SU-DHL-6 (cell line): Measurements from ENCODE around the gene ZNF740.

Experiments used
- H2AFZ ChIP-seq: fragments of 200-600 bp; sonication (generic); 2 replicates; pipeline ENCODE4 v1.6.1; 2014; ENCODE audit warnings: low read depth, mild to moderate bottlenecking, moderate library complexity, mixed read lengths, antibody characterized with exemption, low read length; ENCODE audit not compliant: severe bottlenecking
- H3F3A ChIP-seq: fragments of 200-600 bp; shearing (Covaris generic); 2 replicates; pipeline ENCODE4 v1.6.0; 2016; ENCODE audit warnings: antibody characterized with exemption, mild to moderate bottlenecking; ENCODE audit not compliant: insufficient read depth
- H3K27ac ChIP-seq: fragments of 200-600 bp; sonication (generic); 2 replicates; pipeline ENCODE4 v1.5.1; 2016; ENCODE audit warnings: low read depth, mild to moderate bottlenecking, low read length, moderate library complexity, mixed read lengths
- H3K27me3 ChIP-seq: fragments of 200-600 bp; sonication (generic), shearing (Covaris generic); 2 replicates; pipeline ENCODE4 v1.6.0; 2014; ENCODE audit warnings: mild to moderate bottlenecking, low read length
- H3K36me3 ChIP-seq: fragments of 200-600 bp; sonication (generic); 2 replicates; pipeline ENCODE4 v1.6.1; 2014; ENCODE audit warnings: mild to moderate bottlenecking, low read length, mixed read lengths
- H3K4me2 ChIP-seq: fragments of 300-600, 200-600 bp; shearing (Covaris generic), sonication (generic); 2 replicates; pipeline ENCODE4 v1.6.0; 2014; ENCODE audit warnings: low read length, low read depth, mild to moderate bottlenecking; ENCODE audit not compliant: poor library complexity, severe bottlenecking
- H3K4me3 ChIP-seq: fragments of 200-600 bp; sonication (generic); 2 replicates; pipeline ENCODE4 v1.5.1; 2014; ENCODE audit warnings: antibody characterized with exemption, low read length, mild to moderate bottlenecking, mixed read lengths; ENCODE audit not compliant: insufficient read depth, poor library complexity, severe bottlenecking
- H3K79me2 ChIP-seq: fragments of 200-600 bp; sonication (generic); 2 replicates; pipeline ENCODE4 v1.6.1; 2014; ENCODE audit warnings: mild to moderate bottlenecking, low read length, moderate library complexity; ENCODE audit not compliant: insufficient read depth
- H3K9ac ChIP-seq: fragments of 200-600 bp; sonication (generic); 2 replicates; pipeline ENCODE4 v1.7.0; 2014; ENCODE audit warnings: mild to moderate bottlenecking, low read length
- H3K9me2 ChIP-seq: fragments of 200-600 bp; sonication (generic); replicated peaks from 2 replicates; pipeline ENCODE4 v1.6.1; 2014; ENCODE audit warnings: low read length; ENCODE audit not compliant: insufficient read depth
- H3K9me3 ChIP-seq: fragments of 200-600 bp; sonication (generic); 2 replicates; pipeline ENCODE4 v1.6.1; 2014; ENCODE audit warnings: low read length, mixed read lengths; ENCODE audit not compliant: insufficient read depth
- H4K20me1 ChIP-seq: fragments of 200-600 bp; sonication (generic); 2 replicates; pipeline ENCODE4 v1.6.1; 2014; ENCODE audit warnings: low read depth, mild to moderate bottlenecking, antibody characterized with exemption, low read length, moderate library complexity, mixed read lengths
- EZH2phosphoT487 ChIP-seq: fragments of 200-600 bp; sonication (generic), shearing (Covaris generic); conservative IDR thresholded peaks from 2 replicates; pipeline ENCODE4 v1.6.1; 2018; ENCODE audit warnings: mild to moderate bottlenecking, antibody characterized with exemption, low read length, moderate library complexity, mixed read lengths
- TF ChIP-seq, protein P1 (sequence below): fragments of 200-600 bp; sonication (generic); IDR thresholded peaks from one replicate; pipeline ENCODE4 v1.5.1; 2017; ENCODE audit warnings: antibody characterized with exemption, mild to moderate bottlenecking, low read length, moderate library complexity; ENCODE audit not compliant: insufficient read depth, poor library complexity, severe bottlenecking

Gene ZNF740

DNA sequence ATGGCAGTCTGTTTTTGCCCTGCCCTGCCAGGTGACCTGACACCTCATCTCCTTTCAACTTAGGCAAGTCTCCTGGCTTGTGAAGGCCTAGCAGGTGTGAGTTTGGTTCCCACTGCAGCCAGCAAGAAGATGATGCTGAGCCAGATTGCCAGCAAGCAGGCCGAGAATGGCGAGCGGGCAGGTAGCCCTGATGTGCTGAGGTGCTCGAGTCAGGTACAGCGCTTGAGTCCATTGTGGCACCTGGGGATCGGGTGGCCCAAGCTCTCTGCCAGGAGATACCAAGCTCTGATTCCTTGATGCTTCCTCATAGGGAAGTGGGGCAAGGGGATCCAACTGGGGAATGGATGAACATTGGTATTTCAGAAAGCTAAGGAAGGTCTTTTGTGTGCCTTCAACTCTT is 4.3 kb downstream of the ZNF740 start:
- H3K36me3 ChIP-seq, result peaks cover 16% of the 10 kb centered on the region; the same call in 1 of the 2 replicates
- no peaks in the 10 kb centered on the region for H3K27me3 ChIP-seq
- H3K9ac ChIP-seq, result no peak overlapping the region
- peaks cover 18% of the 10 kb centered on the region for H3K79me2 ChIP-seq
- H3K4me3 ChIP-seq, result no peak overlapping the region
- H3K27ac ChIP-seq, result no peak overlapping the region
- H3K4me2 ChIP-seq, result no peak overlapping the region
- no peaks in the 10 kb centered on the region for H3K9me2 ChIP-seq
- H3K9me3 ChIP-seq, result no peaks in the 10 kb centered on the region
- no peaks in the 10 kb centered on the region for H4K20me1 ChIP-seq
- H3F3A ChIP-seq, result peaks cover 11% of the 10 kb centered on the region
- no peak for TF ChIP-seq EZH2phosphoT487
- TF ChIP-seq, protein P1, sequence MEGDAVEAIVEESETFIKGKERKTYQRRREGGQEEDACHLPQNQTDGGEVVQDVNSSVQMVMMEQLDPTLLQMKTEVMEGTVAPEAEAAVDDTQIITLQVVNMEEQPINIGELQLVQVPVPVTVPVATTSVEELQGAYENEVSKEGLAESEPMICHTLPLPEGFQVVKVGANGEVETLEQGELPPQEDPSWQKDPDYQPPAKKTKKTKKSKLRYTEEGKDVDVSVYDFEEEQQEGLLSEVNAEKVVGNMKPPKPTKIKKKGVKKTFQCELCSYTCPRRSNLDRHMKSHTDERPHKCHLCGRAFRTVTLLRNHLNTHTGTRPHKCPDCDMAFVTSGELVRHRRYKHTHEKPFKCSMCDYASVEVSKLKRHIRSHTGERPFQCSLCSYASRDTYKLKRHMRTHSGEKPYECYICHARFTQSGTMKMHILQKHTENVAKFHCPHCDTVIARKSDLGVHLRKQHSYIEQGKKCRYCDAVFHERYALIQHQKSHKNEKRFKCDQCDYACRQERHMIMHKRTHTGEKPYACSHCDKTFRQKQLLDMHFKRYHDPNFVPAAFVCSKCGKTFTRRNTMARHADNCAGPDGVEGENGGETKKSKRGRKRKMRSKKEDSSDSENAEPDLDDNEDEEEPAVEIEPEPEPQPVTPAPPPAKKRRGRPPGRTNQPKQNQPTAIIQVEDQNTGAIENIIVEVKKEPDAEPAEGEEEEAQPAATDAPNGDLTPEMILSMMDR, result no peak
- no peak overlapping the region for H2AFZ ChIP-seq

DNA sequence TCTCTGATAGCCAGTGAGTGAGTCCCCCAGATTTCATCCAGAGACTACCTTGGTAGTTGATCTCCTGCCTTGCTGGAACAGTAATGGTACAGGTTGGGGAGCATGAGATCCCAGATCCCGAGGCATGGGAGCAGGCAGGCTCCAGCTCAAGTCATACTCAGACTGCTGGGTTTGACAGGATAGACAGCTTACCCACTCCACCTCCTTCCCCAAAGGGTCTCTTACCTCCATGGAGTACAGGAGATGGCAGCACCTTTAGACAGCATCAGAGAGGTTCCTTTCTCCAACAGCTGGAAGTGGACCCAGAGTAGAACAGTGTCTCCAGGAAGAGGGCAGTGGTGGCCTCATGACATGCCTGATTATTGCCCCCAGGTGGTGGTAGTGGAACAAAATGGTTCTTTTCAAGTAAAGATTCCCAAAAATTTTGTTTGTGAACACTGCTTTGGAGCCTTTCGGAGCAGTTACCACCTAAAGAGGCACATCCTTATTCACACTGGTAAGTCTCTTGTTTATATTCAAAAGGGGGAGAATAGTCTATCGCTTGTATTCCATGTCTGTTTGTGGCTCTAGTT is 5.1 kb downstream of the ZNF740 start:
- Histone ChIP-seq H3K4me3 (no peak overlapping the region), H3K9me3 (no peaks in the 10 kb centered on the region), H3K9me2 (no peaks in the 10 kb centered on the region), H3K4me2 (no peak overlapping the region), H3K36me3 (peaks cover 16% of the 10 kb centered on the region; the same call in 1 of the 2 replicates), H2AFZ (no peak overlapping the region), H3F3A (peaks cover 14% of the 10 kb centered on the region), H3K27me3 (no peaks in the 10 kb centered on the region), H4K20me1 (no peaks in the 10 kb centered on the region), H3K9ac (no peak overlapping the region), H3K79me2 (peaks cover 18% of the 10 kb centered on the region), H3K27ac (no peak overlapping the region)
- TF ChIP-seq EZH2phosphoT487, result no peak
- TF ChIP-seq, protein P1, result no peak

DNA sequence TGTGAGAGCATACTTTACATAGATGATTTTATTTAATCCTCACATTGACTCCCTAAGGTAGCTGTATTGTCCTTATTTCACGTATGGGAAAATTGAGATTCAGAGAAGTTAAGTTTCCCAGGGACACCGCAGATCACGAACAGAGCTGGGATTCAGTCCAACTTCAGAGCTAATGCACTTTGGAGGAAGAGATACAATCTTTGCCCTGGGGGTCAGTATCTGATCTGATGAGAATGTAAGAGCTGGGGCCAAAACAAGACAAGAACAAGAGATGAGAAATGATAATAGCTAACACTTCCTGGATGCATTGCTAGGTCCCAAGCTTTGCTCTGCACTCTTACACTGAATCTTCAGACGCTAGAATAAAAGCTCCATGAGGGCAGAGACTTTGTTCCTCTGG is 6.2 kb downstream of the ZNF740 start:
- TF ChIP-seq, protein P1, result no peak
- TF ChIP-seq EZH2phosphoT487, result no peak
- no peak overlapping the region for H2AFZ ChIP-seq
- H3K4me2 ChIP-seq, result no peak overlapping the region
- no peak overlapping the region for H3K27ac ChIP-seq
- peaks cover 11% of the 10 kb centered on the region for H3K79me2 ChIP-seq
- no peak overlapping the region for H3K9ac ChIP-seq
- no peaks in the 10 kb centered on the region for H3K9me2 ChIP-seq
- no peaks in the 10 kb centered on the region for H4K20me1 ChIP-seq
- H3K27me3 ChIP-seq, result no peaks in the 10 kb centered on the region
- peaks cover 16% of the 10 kb centered on the region for H3F3A ChIP-seq
- H3K36me3 ChIP-seq, result peaks cover 15% of the 10 kb centered on the region; the same call in 1 of the 2 replicates
- no peaks in the 10 kb centered on the region for H3K9me3 ChIP-seq
- H3K4me3 ChIP-seq, result no peak overlapping the region
